GM12878 (cell line): ENCODE results near the gene MPZL1. TPM values are rescaled to one million over a fixed set of nuclear protein-coding genes. Genes with fewer than 3 reads are reported as not detected.

Experiments used
- ATAC-seq: fragments of 200-7000 bp; cut with Tn5 transposase; 3 replicates; pipeline ENCODE4 v1.9.1; 2020; ENCODE audit warnings: mild to moderate bottlenecking, moderate library complexity
- BruUV-seq: library from RNA; stranded (reverse); fragments of 400-500 nt; replicated peaks from 2 replicates; lab custom pipeline; 2021; lab: Mats Ljungman, UMichigan
- CTCF ChIA-PET: fragments of 300-600 bp; sonication (Branson Sonifier 250); formaldehyde crosslinking; extraction: SDS; loops from one replicate; lab custom pipeline; 2021; ENCODE audit warnings: inconsistent platforms; lab: Yijun Ruan, JAX
- POLR2A ChIA-PET: fragments of 350-600 bp; formaldehyde crosslinking; extraction: SDS; loops from one replicate; lab custom pipeline; 2021; ENCODE audit warnings: inconsistent platforms; lab: Charles Lee
- RAD21 ChIA-PET: fragments of 300-600 bp; sonication (Branson Sonifier 250); formaldehyde crosslinking; loops from one replicate; lab custom pipeline; 2023; ENCODE audit warnings: antibody characterized with exemption; ENCODE audit not compliant: unreplicated experiment; lab: Charles Lee
- SMC1A ChIA-PET: fragments of 300-600 bp; sonication (Branson Sonifier 250); formaldehyde crosslinking; loops from one replicate; lab custom pipeline; 2023; ENCODE audit not compliant: unreplicated experiment, uncharacterized antibody; lab: Charles Lee
- DNase-seq: peaks from one replicate; pipeline ENCODE4 v3.0.0-alpha.2; 2011; ENCODE audit warnings: low read depth, low spot score
- FAIRE-seq: peaks from 3 replicates; lab custom pipeline; 2011; peaks lifted over from hg19 to GRCh38; lab: Jason Lieb, UNC
- H2AFZ ChIP-seq: 2 replicates; pipeline ENCODE4 v1.6.0; 2011; ENCODE audit warnings: low read depth, low read length, control low read depth; ENCODE audit not compliant: control insufficient read depth
- H3K27ac ChIP-seq: 2 replicates; pipeline ENCODE4 v1.5.1; 2011; ENCODE audit warnings: control low read depth; ENCODE audit not compliant: control insufficient read depth, insufficient read depth
- H3K27me3 ChIP-seq, 2 experiments: replicated peaks in 1 of 2; 2 replicates each; pipeline versions ENCODE4 v1.6.0 to v1.6.1; 2011; ENCODE audit warnings: low read length in 1 of 2; ENCODE audit not compliant: control insufficient read depth in 2 of 2, insufficient read depth in 2 of 2
- H3K36me3 ChIP-seq, 2 experiments: 2 replicates each; pipeline ENCODE4 v1.5.1; 2011; ENCODE audit warnings: low read length in 1 of 2; ENCODE audit not compliant: control insufficient read depth in 2 of 2, insufficient read depth in 2 of 2
- H3K4me1 ChIP-seq: 2 replicates; pipeline ENCODE4 v1.6.1; 2011; ENCODE audit warnings: mild to moderate bottlenecking, low read length, moderate library complexity, mixed read lengths; ENCODE audit not compliant: control insufficient read depth, insufficient read depth
- H3K4me2 ChIP-seq: 2 replicates; pipeline ENCODE4 v1.6.0; 2011; ENCODE audit warnings: control low read depth; ENCODE audit not compliant: control insufficient read depth, insufficient read depth
- H3K4me3 ChIP-seq: fragments of 200-600 bp; sonication (generic); 2 replicates; pipeline ENCODE4 v1.5.1; 2016
- H3K79me2 ChIP-seq: 2 replicates; pipeline ENCODE4 v1.6.0; 2011; ENCODE audit warnings: low read length; ENCODE audit not compliant: control insufficient read depth, insufficient read depth
- H3K9ac ChIP-seq: 2 replicates; pipeline ENCODE4 v1.8.0; 2011; ENCODE audit warnings: low read length, control low read depth, mixed read lengths; ENCODE audit not compliant: control insufficient read depth, insufficient read depth
- H3K9me3 ChIP-seq: replicated peaks from 3 replicates; pipeline ENCODE4 v1.5.1; 2011; ENCODE audit warnings: mild to moderate bottlenecking, low read length; ENCODE audit not compliant: control insufficient read depth, insufficient read depth
- H4K20me1 ChIP-seq: 2 replicates; pipeline ENCODE4 v1.6.0; 2011; ENCODE audit not compliant: control insufficient read depth, insufficient read depth
- BHLHE40 ChIP-seq, 2 experiments: fragments of 450-650 bp in 1 of 2; IDR thresholded peaks; 2 replicates each; pipeline ENCODE4 v1.6.1; 2011 to 2017; ENCODE audit warnings: low read depth in 2 of 2, borderline replicate concordance in 1 of 2, improper control_type of control experiment in 1 of 2, low read length in 1 of 2, mild to moderate bottlenecking in 1 of 2
- LARP7 ChIP-seq: fragments of 450-650 bp; IDR thresholded peaks from 2 replicates; pipeline ENCODE4 v1.6.1; 2017; ENCODE audit warnings: mild to moderate bottlenecking
- MEF2B ChIP-seq: fragments of 450-650 bp; IDR thresholded peaks from 2 replicates; pipeline ENCODE4 v1.6.1; 2018; ENCODE audit warnings: mild to moderate bottlenecking, moderate library complexity; ENCODE audit not compliant: partially characterized antibody, poor library complexity, severe bottlenecking
- POLR2AphosphoS5 ChIP-seq: IDR thresholded peaks from 2 replicates; pipeline ENCODE4 v1.6.1; 2011; ENCODE audit warnings: mild to moderate bottlenecking, low read length, inconsistent platforms
- RBBP5 ChIP-seq: fragments of 200-600 bp; sonication (generic); conservative IDR thresholded peaks from 2 replicates; pipeline ENCODE4 v1.6.1; 2016
- RUNX3 ChIP-seq: IDR thresholded peaks from 2 replicates; pipeline ENCODE4 v1.6.1; 2012; ENCODE audit warnings: low read length, inconsistent platforms
- ZNF687 ChIP-seq: fragments of 450-650 bp; IDR thresholded peaks from 2 replicates; pipeline ENCODE4 v1.6.1; 2017; ENCODE audit warnings: mild to moderate bottlenecking, moderate library complexity
- WGBS: methylation state at CpG from one replicate; pipeline ENCODE4 v1.1.6; 2016; ENCODE audit warnings: low lambda C conversion rate; ENCODE audit not compliant: insufficient replicate concordance, insufficient coverage; ENCODE audit errors: missing lambda C conversion rate; 5-methylcytosine and 5-hydroxymethylcytosine counted together
- in situ Hi-C: fragments of 300-500 bp; cut with MboI; formaldehyde crosslinking; loops from 9 replicates; pipeline ENCODE4 v1.14.3; 2018; ENCODE audit warnings: mixed read lengths
- intact Hi-C: fragments of 100-400 bp; cut with micrococcal nuclease; formaldehyde crosslinking; loops from one replicate; pipeline ENCODE4 v1.14.2; 2022; ENCODE audit not compliant: unreplicated experiment
- polyA plus RNA-seq, 11 experiments: library from polyadenylated mRNA; depleted of rRNA in 4 of 11; unstranded in 6 of 11; stranded (reverse) in 5 of 11; fragments of >200 nt; fragmentation: Nextera tagmentation in 4 of 11; fragmentation: Illumina TruSeq in 1 of 11; extraction: Ambion mirVana in 4 of 11; extraction: Trizol in 1 of 11; gene quantifications; 1 replicate in 1 of 11; 2 replicates in 10 of 11; pipeline versions ENCODE4 v1.2.1 to v1.2.3, GENCODE V29; 2011 to 2016; ENCODE audit warnings: inconsistent platforms in 2 of 11, missing spikeins in 2 of 11, low read depth in 1 of 11
- total RNA-seq, 4 experiments: library from RNA; depleted of rRNA in 3 of 4; stranded (reverse); fragments of >200 nt in 3 of 4; fragmentation: Illumina TruSeq in 1 of 4; extraction: Trizol in 1 of 4; gene quantifications; 2 replicates each; pipeline versions ENCODE4 v1.2.1 to v1.2.3, GENCODE V29; 2013 to 2021

Gene MPZL1
- total and polyA plus RNA-seq, 10 of the 15 experiments (the other 5 are each of a cell fraction or from before 2014, with no cell fraction given) = 9.8 to 60.9 (median 45.9) TPM

DNA sequence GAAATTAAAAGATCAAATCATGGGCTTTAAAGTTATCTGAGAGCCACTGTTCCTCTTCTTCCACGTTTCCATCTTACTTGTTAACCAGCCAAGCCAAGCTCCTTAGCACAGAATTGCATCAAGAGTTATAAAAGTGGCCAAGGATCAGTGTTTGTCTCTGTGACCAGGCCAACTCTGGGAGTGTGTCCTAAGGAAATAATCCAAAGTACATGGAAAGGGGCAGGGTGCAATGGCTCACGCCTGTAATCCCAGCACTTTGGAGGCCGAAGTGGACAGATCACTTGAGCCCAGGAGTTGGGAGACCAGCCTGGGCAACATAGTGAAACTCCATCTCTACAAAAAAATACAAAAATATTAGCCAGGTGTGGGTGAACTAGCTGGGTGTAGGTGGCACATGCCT lies 10.0 kb upstream of the MPZL1 start (continued):
- TF ChIP-seq RUNX3 (no peak), RBBP5 (no peak)

DNA sequence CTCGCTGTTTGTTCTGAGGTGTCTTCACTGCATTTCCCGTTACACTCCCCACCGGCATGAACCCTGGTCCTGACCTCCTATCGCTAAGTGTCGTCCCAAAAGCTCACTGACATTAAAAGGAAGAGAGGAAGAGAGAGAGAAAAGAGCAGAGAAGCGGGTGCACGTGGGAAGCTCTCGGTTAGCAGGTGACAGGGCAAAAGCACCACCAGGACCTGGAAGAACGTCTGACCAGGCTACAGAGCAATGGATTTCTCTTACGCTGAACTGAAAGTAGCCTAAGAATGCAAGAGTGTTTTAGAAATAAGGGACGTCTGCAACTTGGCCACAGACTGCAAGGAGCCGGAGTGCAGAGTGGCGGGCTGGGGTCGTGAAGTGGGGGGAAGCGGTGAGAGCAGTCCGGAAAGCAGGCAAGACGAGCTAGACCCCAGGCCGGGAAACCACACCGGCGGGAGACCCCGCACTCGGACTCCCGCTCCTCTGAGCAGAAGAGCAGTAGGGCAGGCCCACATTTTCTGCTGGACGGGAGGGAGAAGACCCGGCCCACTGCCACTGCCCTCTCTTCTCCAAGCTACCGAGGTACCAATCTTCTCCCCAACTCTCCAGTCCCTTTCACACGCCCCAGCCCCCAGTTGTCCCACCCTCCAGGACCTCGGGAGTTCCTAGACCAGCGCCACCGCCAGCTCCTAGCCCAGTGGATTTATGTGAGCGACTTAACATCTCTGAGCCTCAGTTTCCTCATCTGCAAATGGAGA lies 8.3 kb upstream of the MPZL1 start:
- Histone ChIP-seq H3K4me1 (peaks cover 31% of the 10 kb centered on the region), H3K27ac (peak overlapping the region; percentile 98), H4K20me1 (no peaks in the 10 kb centered on the region), H3K27me3 (no peaks in the 10 kb centered on the region), H2AFZ (peak overlapping the region; percentile 99), H3K79me2 (no peaks in the 10 kb centered on the region), H3K4me3 (peak overlapping the region; percentile 95), H3K36me3 (no peaks in the 10 kb centered on the region), H3K9ac (peak overlapping the region; percentile 89), H3K9me3 (no peaks in the 10 kb centered on the region), H3K4me2 (peak overlapping the region; percentile 99)
- no peak for DNase-seq
- intact Hi-C loops (loop anchor here (2.0 to 10.0 kb wide), 6 partner anchors 39 to 1839 kb away; partner anchors contain the start of genes DCAF6, MPC2 and POU2F1), in situ Hi-C loops (no loop called here)
- ChIA-PET RAD21 (interaction anchor here (0.8 to 1.8 kb wide), 5 partner anchors 38 to 113 kb away, joined by 3 to 6 read pairs (median 4); no protein-coding TSS in a partner anchor), CTCF (interaction anchor here (0.6 to 4.1 kb wide), 7 partner anchors 10 to 87 kb away, joined by 3 to 18 read pairs (median 4); no protein-coding TSS in a partner anchor), SMC1A (interaction anchor here (0.7 to 3.0 kb wide), 6 partner anchors 8 to 113 kb away, joined by 3 to 14 read pairs (median 4); no protein-coding TSS in a partner anchor), POLR2A (interaction anchor here (0.6 to 2.4 kb wide), 11 partner anchors 8 to 351 kb away, joined by 3 to 10 read pairs (median 4); partner anchors contain the start of genes CREG1, MPC2 and MPZL1)
- no TSS peak for BruUV-seq
- 13% methylated on average over 31 of the region's 31 CpGs for WGBS
- no peak for FAIRE-seq
- TF ChIP-seq LARP7 = peak; percentile 38; the same call in 1 of the 2 replicates
- peak; percentile 55; the same call in 1 of the 2 replicates for TF ChIP-seq ZNF687
- no peak for TF ChIP-seq POLR2AphosphoS5
- peak; percentile 13 for TF ChIP-seq MEF2B
- peak; percentile 42 to 58; a peak in 2 of 4 replicates for TF ChIP-seq BHLHE40 (IDR thresholded peaks at IDR 0.05; ENCODE audit: borderline replicate concordance in 1 of 2, low read depth in 2 of 2, low read length in 1 of 2)
- ATAC-seq = peak; percentile 3
